ENCODE results near the gene CREM.

CREM gene

GRCh38 chr10:35259769-35260397, 133.2 kb downstream of the CREM start:
- Histone ChIP-seq H3K27me3 (no peaks in the 10 kb centered on the region), H3K36me3 (no peaks in the 10 kb centered on the region), H3K9me3 (no peaks in the 10 kb centered on the region), H3K27ac (no peak overlapping the region), H3K4me3 (ENCODE audit: low read depth in 1 of 2, low read length in 1 of 2) (no peak overlapping the region), H3K4me1 (ENCODE audit: control insufficient read depth in 1 of 2, insufficient read depth in 1 of 2, low read depth in 1 of 2, low read length in 1 of 2) (no peaks in the 10 kb centered on the region)
- no peak for TF ChIP-seq CTCF (IDR thresholded peaks at IDR 0.05)

GRCh38 chr10:35262436-35262835, 135.8 kb downstream of the CREM start:
- Histone ChIP-seq H3K27ac (no peak overlapping the region), H3K27me3 (no peaks in the 10 kb centered on the region), H3K36me3 (no peaks in the 10 kb centered on the region)

More at GRCh38 chr10:35262436-35262835, 135.8 kb downstream of the CREM start:
- peaks cover 0 to 3% of the 10 kb centered on the region in 2 experiments for H3K4me1 ChIP-seq (ENCODE audit: control insufficient read depth in 1 of 2, insufficient read depth in 1 of 2, low read depth in 1 of 2, low read length in 1 of 2)
- no peaks in the 10 kb centered on the region for H3K9me3 ChIP-seq
- TF ChIP-seq CTCF (IDR thresholded peaks at IDR 0.05) = no peak
- H3K4me3 ChIP-seq (ENCODE audit: low read depth in 1 of 2, low read length in 1 of 2) = no peak overlapping the region
